OCI-LY7 (cell line): Measurements from ENCODE around the gene CNKSR2.

Source experiments
- EZH2phosphoT487 ChIP-seq: fragments of 200-600 bp; sonication (generic); IDR thresholded peaks from 2 replicates; pipeline ENCODE4 v1.6.1; 2018; ENCODE audit warnings: low read depth, borderline replicate concordance, mild to moderate bottlenecking, mixed run types, antibody characterized with exemption, low read length, moderate library complexity, mixed read lengths
- TF ChIP-seq, protein P1 (sequence below): fragments of 200-600 bp; sonication (generic); conservative IDR thresholded peaks from 2 replicates; pipeline ENCODE4 v1.5.1; 2014; ENCODE audit warnings: mild to moderate bottlenecking, antibody characterized with exemption, low read length, moderate library complexity, mixed read lengths

DNA sequence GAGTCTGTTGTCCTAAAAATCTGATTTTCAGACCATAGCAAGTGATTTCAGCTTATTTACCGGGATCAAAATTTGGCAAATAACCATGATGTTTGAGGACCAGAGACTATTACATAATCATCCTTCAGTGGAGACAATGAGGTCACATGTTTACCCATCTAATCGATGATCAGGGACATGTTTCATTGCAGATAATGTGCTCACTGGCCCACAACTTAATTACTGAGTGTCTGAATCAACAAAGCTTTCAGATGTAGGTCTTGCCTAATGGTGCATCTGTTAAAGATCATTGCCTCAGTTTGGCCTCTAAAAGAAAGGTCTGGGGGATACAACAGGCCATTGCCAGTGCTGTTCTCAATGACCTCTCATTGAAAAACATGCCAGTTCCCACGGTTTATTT lies 326.7 kb downstream of the CNKSR2 start:
- TF ChIP-seq EZH2phosphoT487: no peak
- TF ChIP-seq, protein P1, sequence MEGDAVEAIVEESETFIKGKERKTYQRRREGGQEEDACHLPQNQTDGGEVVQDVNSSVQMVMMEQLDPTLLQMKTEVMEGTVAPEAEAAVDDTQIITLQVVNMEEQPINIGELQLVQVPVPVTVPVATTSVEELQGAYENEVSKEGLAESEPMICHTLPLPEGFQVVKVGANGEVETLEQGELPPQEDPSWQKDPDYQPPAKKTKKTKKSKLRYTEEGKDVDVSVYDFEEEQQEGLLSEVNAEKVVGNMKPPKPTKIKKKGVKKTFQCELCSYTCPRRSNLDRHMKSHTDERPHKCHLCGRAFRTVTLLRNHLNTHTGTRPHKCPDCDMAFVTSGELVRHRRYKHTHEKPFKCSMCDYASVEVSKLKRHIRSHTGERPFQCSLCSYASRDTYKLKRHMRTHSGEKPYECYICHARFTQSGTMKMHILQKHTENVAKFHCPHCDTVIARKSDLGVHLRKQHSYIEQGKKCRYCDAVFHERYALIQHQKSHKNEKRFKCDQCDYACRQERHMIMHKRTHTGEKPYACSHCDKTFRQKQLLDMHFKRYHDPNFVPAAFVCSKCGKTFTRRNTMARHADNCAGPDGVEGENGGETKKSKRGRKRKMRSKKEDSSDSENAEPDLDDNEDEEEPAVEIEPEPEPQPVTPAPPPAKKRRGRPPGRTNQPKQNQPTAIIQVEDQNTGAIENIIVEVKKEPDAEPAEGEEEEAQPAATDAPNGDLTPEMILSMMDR: no peak
